Effector memory CD8-positive, alpha-beta T cell (primary cell): Measurements from ENCODE around the gene RIMBP2.
"Not testable (repeated sequence)": the region's sequence is repeated elsewhere in the genome, so short reads cannot be mapped to it uniquely, and the experiment has no call there.

ENCODE experiments used
- ATAC-seq: fragments of 150-1000 bp; cut with Tn5 transposase; replicated peaks from 2 replicates; pipeline ENCODE4 v1.10.0; 2021; ENCODE audit warnings: mild to moderate bottlenecking, moderate library complexity
- DNase-seq, 3 experiments: peaks; one replicate each; pipeline ENCODE4 v3.0.0; 2021
- H3K27ac Mint-ChIP-seq, 2 donors: one replicate each; pipeline ENCODE4 v1.8.0; 2022; ENCODE audit warnings: mild to moderate bottlenecking in 2 of 2, mixed read lengths in 2 of 2, moderate library complexity in 2 of 2
- H3K27me3 Mint-ChIP-seq, 2 donors: one replicate each; pipeline ENCODE4 v1.8.0; 2022; ENCODE audit warnings: mixed read lengths in 2 of 2
- H3K36me3 Mint-ChIP-seq: one replicate; pipeline ENCODE4 v1.8.0; 2022; ENCODE audit warnings: mild to moderate bottlenecking, moderate library complexity, mixed read lengths; ENCODE audit not compliant: insufficient read depth
- H3K4me1 Mint-ChIP-seq, 2 donors: one replicate each; pipeline ENCODE4 v1.8.0; 2022; ENCODE audit warnings: low read depth in 2 of 2, mixed read lengths in 2 of 2
- H3K4me3 Mint-ChIP-seq, 2 donors: one replicate each; pipeline ENCODE4 v1.8.0; 2022; ENCODE audit warnings: mild to moderate bottlenecking in 2 of 2, mixed read lengths in 2 of 2, moderate library complexity in 2 of 2
- H3K9me3 Mint-ChIP-seq, 2 donors: one replicate each; pipeline ENCODE4 v1.8.0; 2022; ENCODE audit warnings: mixed read lengths in 2 of 2

RIMBP2 gene

DNA sequence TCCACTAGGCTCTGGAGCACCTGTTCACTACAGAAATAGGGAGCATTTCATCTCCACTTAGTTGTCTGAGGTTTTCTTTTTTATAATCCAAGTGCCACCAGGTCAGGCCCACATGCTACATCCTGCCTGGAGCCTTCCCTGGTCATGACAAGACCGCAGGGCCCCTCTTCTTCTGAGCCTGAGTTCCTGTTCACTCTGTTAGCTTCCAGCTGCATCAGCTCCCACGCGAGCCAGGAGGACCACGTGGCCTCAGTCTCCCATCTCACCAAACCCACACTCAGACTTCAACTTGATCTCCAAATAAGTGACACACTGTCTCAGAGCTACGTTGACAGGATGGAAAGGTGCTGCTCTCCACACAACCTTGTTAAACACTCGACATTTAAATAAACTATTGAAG is 21.0 kb downstream of the RIMBP2 start:
- no peak for DNase-seq
- no peaks in the 10 kb centered on the region for H3K4me1 Mint-ChIP-seq

DNA sequence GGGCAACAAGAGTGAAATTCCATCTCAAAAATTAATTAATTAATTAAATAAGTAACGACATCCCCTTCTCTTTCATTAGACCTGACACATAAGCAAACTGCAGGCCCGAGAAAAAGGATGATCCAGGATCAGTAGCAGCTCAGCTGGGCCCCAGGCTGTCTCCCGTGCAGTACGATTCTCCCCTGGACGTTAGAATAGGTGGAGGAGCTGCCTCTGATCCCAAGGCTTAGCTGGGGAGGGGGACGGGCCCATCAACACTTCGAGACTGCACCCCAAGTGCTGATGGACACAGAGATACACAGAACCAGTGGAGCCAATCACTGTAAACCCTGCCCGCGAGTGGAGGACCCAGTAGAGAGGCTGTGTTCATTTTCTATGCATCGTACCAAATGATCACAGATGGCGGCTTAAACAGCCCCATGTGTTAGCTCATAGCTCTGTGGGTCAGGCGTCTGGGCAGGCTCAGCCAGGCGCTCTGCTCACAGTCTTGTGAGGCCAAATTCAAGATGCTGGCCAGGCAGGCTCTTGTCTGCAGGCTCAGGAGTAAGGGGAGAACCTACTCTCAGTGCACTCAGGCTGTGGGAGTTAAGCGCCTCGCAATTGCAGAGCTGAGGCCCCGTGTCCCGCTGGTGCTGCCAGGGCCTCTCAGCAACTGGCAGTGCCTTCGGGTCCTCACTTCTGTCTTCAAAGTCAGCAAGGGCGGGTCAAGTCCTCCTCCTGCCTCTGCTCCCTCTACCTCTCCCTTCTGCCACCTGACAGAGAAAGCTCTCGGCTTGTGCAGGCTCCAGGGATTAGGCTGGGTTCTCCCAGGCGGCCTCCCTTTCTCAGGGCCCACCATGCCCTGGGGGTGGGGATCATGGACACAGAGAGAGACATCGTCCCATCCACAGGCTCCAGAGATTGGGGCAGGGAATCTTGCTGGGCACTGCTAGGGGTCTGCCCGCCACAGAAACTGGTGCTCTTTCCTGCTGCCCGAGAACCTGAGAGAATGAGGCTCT is 26.4 kb downstream of the RIMBP2 start:
- Mint-ChIP-seq H3K27me3 (peaks cover 36 to 67% of the 10 kb centered on the region in 2 donors), H3K36me3 (no peaks in the 10 kb centered on the region), H3K27ac (no peak overlapping the region), H3K4me3 (no peak overlapping the region), H3K9me3 (no peaks in the 10 kb centered on the region), H3K4me1 (no peaks in the 10 kb centered on the region)
- ATAC-seq, result no peak
- DNase-seq, result no peak

More for the DNA sequence above, 21.0 kb downstream of the RIMBP2 start:
- ATAC-seq, result no peak
- H3K36me3 Mint-ChIP-seq, result no peaks in the 10 kb centered on the region
- no peaks in the 10 kb centered on the region for H3K9me3 Mint-ChIP-seq
- no peak overlapping the region for H3K27ac Mint-ChIP-seq
- no peak overlapping the region for H3K4me3 Mint-ChIP-seq
- peaks cover 42 to 71% of the 10 kb centered on the region in 2 donors for H3K27me3 Mint-ChIP-seq

DNA sequence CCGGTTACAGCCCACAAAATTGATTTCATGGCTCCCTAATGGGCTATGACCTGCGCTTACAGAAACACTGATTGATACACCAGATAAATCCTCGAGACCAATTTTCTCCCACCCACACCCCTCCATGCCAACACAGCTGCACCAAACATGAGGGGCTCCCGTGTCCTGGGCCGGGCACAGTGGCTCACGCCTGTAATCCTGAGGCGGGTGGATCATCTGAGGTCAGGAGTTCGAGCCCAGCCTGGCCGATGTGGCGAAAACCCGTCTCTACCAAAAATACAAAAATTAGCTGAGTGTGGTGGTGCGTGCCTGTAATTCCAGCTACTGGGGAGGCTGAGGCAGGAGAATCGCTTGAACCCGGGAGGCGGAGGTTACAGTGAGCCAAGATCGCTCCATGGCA is 27.1 kb downstream of the RIMBP2 start:
- not testable (repeated sequence) for H3K36me3 Mint-ChIP-seq, H3K4me1 Mint-ChIP-seq, ATAC-seq

DNA sequence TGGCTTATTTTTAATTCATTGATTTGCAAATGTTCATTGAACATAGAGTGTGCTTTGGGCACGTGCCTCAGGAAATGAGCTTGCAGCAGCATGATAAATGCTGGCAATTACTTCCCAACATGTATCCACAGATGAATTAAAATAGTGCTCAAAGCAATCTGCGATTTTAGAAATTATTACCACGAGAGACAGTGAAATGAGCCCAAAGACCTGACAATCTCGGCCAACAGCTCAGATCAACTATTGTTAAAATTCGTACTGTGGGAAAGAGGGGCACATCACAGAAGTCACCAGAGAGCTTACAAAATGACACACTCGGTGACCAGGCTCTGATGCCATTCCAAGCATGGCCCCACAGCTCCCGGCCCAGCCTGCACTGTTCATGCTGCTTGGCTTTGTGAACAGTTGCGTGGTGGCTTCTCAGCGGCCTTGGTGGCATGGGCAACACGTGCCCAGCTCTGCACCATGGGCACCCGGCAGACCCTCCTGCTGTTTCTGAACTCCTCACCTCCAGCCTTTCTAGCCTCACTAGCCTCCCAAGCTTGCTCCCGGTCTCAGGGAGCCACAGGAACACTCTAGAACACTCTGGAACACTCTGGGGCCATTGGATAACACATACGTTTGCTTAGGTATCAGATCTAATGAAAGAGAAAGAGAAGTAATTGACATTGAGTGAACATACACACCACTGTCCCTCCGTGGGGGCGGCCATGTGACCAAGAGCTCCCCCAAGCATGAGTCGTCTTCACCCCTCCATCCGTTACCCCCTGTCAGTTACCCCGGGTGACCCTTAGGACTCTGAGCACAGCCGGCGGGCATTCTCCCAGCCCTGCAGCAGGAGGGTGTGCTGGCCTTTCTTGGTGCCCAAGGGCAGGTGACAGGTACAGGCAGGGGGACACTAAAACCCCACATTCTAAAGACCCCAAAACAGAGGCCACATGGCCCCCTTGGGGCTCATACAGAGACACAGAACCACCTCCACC is 28.0 kb downstream of the RIMBP2 start:
- Mint-ChIP-seq H3K27ac (no peak overlapping the region), H3K36me3 (no peaks in the 10 kb centered on the region), H3K4me3 (no peak overlapping the region), H3K4me1 (no peaks in the 10 kb centered on the region), H3K9me3 (no peaks in the 10 kb centered on the region), H3K27me3 (peaks cover 35 to 55% of the 10 kb centered on the region in 2 donors)
- no peak for DNase-seq
- ATAC-seq, result no peak

More for the DNA sequence above, 27.1 kb downstream of the RIMBP2 start:
- not testable (repeated sequence) for H3K9me3 Mint-ChIP-seq, DNase-seq, H3K4me3 Mint-ChIP-seq, H3K27ac Mint-ChIP-seq
- H3K27me3 Mint-ChIP-seq, result peaks cover 31 to 59% of the 10 kb centered on the region in 2 donors

DNA sequence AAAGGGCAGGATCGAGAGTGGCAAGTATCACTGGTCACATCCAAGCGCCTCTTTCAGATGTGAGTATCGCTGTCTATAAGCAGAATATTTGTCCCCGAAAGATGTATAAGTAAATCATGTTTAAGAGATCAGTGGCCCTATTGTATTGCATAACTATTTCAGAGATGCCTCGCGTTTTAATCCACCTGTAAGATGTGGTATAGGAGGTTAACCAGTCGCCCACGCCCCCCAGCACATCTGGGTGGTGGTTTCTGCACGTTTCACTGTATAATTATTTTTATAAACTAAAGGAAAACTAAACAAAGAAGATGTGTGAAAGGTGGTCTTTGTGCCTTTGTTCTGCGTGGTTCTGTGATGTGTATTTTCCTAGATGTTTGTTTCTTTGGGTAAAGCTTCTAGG is 28.9 kb downstream of the RIMBP2 start:
- Mint-ChIP-seq H3K27me3 (peaks cover 34 to 55% of the 10 kb centered on the region in 2 donors), H3K27ac (no peak overlapping the region), H3K9me3 (no peaks in the 10 kb centered on the region), H3K4me1 (no peaks in the 10 kb centered on the region), H3K4me3 (no peak overlapping the region), H3K36me3 (peaks cover under 1% of the 10 kb centered on the region)
- DNase-seq (no peak), ATAC-seq (no peak)

DNA sequence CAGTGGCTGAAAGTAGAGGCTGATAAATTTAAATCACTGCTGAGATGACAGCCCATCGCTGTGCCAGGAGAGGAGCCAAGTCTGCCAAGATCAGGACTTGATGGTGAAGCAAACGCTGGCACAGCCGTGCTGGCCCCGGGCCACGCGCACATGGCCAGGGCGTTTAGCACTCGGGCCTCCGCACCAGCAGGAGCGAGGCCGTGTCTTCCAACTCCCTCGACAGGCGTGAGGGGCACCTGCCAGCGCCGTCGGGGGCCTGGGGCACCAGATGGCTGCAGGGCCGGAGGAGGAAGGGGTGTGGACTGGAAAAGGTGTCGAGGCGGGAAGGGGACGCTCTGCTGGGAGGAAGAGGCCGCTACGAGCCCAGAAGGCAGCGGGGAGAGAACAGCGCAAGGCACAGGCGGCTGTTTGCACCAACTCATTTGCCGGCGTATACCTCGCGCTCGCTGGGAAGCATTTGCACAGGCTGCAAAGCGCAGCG is 29.5 kb downstream of the RIMBP2 start:
- Mint-ChIP-seq H3K36me3 (peaks cover 3% of the 10 kb centered on the region), H3K27ac (no peak overlapping the region), H3K4me1 (no peaks in the 10 kb centered on the region), H3K4me3 (no peak overlapping the region), H3K27me3 (peaks cover 34 to 52% of the 10 kb centered on the region in 2 donors), H3K9me3 (no peaks in the 10 kb centered on the region)
- no peak for ATAC-seq
- DNase-seq, result no peak

DNA sequence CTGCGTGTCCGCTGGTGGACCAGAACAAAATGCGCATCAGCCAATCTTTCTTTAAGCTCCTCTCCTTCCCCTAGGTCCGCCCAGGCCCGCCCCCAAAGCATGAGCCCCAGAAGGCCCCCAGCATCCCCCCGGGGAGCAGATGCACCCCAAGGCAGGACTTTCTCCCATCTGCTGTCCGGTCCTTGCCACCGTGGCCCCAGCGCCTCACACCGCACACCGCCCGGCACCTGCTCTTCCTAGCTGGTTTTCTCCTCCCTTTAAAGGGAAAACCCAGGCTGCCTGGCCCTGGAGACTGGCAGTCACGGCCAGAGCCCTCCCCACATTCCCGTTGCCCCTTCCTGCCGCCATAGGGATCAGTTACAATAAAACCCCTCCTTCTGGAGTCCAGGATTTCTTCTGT is 30.2 kb downstream of the RIMBP2 start:
- no peak for DNase-seq
- Mint-ChIP-seq H3K9me3 (no peaks in the 10 kb centered on the region), H3K4me1 (no peaks in the 10 kb centered on the region), H3K4me3 (no peak overlapping the region), H3K36me3 (peaks cover 3% of the 10 kb centered on the region), H3K27me3 (peaks cover 34 to 47% of the 10 kb centered on the region in 2 donors), H3K27ac (no peak overlapping the region)
- no peak for ATAC-seq

DNA sequence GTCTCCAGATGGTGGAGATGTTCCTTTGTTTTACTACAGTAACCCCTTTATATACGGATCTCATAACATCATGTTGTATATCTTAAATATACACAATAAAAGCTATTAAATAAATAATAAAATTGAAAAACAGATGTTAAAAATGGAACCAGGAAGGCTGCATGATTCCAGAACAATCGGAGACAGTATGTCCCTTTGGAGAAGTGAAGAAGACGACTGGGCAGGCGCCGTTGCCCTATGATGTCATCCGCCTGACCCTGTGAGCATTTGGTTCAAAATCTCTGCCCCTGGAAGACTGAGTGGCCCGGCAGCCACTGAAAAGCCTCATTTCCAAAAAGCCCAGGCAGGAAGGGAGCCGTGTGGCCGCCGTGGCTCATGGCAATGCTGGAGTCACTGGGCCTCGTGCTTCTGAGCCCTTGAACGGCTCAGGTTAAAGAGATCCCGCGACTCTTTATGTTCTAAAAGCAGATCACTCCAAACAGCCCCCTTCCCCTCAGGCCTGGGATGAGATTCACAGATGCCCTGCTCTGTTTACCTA is 30.8 kb downstream of the RIMBP2 start:
- H3K4me3 Mint-ChIP-seq, result no peak overlapping the region
- DNase-seq (no peak), ATAC-seq (no peak)
- H3K27me3 Mint-ChIP-seq, result peaks cover 34 to 47% of the 10 kb centered on the region in 2 donors
- no peak overlapping the region for H3K27ac Mint-ChIP-seq
- H3K9me3 Mint-ChIP-seq, result no peaks in the 10 kb centered on the region
- H3K4me1 Mint-ChIP-seq, result no peaks in the 10 kb centered on the region
- peaks cover 3% of the 10 kb centered on the region for H3K36me3 Mint-ChIP-seq

DNA sequence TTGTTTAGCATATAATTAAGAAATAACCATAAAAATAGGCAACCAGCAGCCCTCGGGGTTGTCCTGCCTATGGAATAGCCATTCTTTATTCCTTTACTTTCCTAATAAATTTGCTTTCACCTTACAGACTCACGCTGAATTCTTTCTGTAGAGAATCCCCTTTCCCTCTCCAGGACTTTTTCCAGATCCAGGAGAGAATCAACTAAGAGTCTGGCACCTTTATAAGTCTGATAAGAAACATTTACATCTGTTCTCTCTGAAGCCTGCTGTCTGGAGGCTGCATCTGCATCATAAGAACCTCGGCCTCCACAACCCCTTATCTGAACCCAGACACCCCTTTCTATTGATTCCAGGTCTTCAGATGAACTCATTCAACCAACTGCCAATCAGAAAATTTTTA is 32.3 kb downstream of the RIMBP2 start:
- H3K9me3 Mint-ChIP-seq, result no peaks in the 10 kb centered on the region
- peaks cover 34 to 43% of the 10 kb centered on the region in 2 donors for H3K27me3 Mint-ChIP-seq
- H3K4me3 Mint-ChIP-seq, result no peak overlapping the region
- ATAC-seq, result no peak
- no peaks in the 10 kb centered on the region for H3K4me1 Mint-ChIP-seq
- H3K36me3 Mint-ChIP-seq, result peaks cover 3% of the 10 kb centered on the region
- H3K27ac Mint-ChIP-seq, result no peak overlapping the region
- no peak for DNase-seq

DNA sequence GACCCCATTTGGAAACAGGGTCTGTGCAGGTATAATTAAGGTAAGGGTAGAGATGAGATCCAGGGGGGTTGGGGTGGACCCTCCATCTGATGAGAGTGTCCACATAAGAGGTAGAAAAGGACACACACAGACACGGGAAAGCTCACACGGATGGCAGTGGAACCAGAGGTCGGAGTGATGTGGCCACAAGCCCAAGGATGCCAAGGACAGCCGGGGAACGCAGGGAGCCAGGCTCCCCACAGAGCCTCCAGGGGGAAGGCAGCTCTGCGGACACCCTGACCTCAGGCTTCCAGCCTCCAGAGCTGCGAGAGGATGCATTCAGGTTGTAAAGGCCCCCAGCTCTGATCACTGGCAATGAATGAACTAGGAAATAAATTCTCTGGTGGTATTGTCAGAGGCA is 33.0 kb downstream of the RIMBP2 start:
- DNase-seq (no peak), ATAC-seq (no peak)
- H3K4me1 Mint-ChIP-seq, result no peaks in the 10 kb centered on the region
- no peak overlapping the region for H3K4me3 Mint-ChIP-seq
- peaks cover 28 to 36% of the 10 kb centered on the region in 2 donors for H3K27me3 Mint-ChIP-seq
- no peak overlapping the region for H3K27ac Mint-ChIP-seq
- H3K36me3 Mint-ChIP-seq, result peaks cover 3% of the 10 kb centered on the region
- no peaks in the 10 kb centered on the region for H3K9me3 Mint-ChIP-seq

DNA sequence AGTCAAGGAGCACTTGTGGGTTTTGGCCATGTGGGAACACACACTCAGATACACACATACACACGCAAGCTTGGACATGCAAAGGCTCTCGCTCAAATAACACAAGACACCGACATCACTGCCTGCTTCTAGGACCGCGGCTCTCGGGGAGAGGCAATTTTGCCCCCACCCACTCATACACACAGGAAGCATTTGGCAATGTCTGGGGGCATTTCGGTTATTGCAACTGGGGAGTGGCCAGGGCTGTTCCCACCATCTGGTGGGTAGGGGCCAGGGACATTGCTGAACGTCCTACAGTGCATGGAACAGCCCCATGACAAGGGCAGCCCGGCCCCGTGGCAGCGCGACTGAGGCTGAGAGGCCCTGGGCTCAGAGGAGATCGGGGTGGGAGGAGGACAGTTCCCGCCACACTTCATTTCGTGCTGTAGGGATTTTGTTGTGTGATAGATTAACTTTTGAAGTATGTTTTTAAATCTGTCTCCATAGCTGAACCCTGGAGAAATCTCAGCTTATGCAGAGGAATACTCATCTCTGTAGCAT is 35.6 kb downstream of the RIMBP2 start:
- peaks cover 0 to 2% of the 10 kb centered on the region in 2 donors for H3K9me3 Mint-ChIP-seq
- no peaks in the 10 kb centered on the region for H3K4me1 Mint-ChIP-seq
- peaks cover 17 to 19% of the 10 kb centered on the region in 2 donors for H3K27me3 Mint-ChIP-seq
- H3K36me3 Mint-ChIP-seq, result peaks cover 3% of the 10 kb centered on the region
- H3K27ac Mint-ChIP-seq, result no peak overlapping the region
- DNase-seq (no peak), ATAC-seq (no peak)
- no peak overlapping the region for H3K4me3 Mint-ChIP-seq

DNA sequence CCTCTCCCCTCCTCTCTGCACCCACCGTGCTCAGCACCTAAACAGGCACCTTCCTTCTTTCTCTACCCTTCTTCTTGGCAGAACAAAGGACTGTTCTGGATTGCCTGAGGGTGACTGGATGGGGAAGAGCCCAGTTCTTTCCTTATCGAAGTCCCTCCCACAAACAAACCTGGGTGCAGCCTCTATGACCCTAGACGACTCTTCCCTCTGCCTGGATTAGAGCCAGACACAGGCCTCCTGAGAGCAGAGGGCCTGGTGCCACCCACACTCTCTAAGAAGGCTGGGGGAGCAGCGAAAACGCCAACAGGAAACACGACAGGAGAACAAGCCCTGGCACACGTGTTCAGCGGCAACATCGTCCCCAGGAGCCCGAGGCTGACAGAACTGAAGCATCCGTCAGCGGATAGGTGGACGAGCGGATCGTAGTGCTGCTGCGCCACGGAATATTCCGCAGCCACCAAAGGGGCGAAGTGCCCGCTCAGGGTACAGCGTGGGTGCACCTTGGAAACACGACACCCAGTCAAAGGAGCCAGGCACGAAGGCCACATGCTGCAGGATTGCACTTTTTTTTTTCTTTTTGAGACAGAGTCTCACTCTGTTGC is 38.0 kb downstream of the RIMBP2 start:
- Mint-ChIP-seq H3K4me3 (no peak overlapping the region), H3K4me1 (no peaks in the 10 kb centered on the region), H3K27ac (no peak overlapping the region), H3K9me3 (peaks cover 0 to 6% of the 10 kb centered on the region in 2 donors), H3K36me3 (peaks cover 3% of the 10 kb centered on the region), H3K27me3 (peaks cover 6 to 12% of the 10 kb centered on the region in 2 donors)
- no peak for ATAC-seq
- no peak for DNase-seq
